ENCODE data around the gene CNTNAP2.

Gene CNTNAP2

GRCh38 chr7:147937428-147937827 is 1820.8 kb downstream of the CNTNAP2 start:
- no peaks in the 10 kb centered on the region for H3K4me1 ChIP-seq (ENCODE audit: control insufficient read depth in 2 of 2, insufficient read depth in 2 of 2, low read length in 2 of 2)
- no peak overlapping the region for H3K9ac ChIP-seq (ENCODE audit: low read depth in 1 of 2, low read length in 2 of 2)
- H3K27ac ChIP-seq (ENCODE audit: low read depth in 2 of 2, low read length in 2 of 2), result no peak overlapping the region

GRCh38 chr7:147941381-147941780 is 1824.8 kb downstream of the CNTNAP2 start:
- Histone ChIP-seq H3K9ac (ENCODE audit: low read depth in 1 of 2, low read length in 2 of 2) (no peak overlapping the region), H3K9me3 (ENCODE audit: control insufficient read depth in 2 of 2, low read length in 2 of 2) (no peaks in the 10 kb centered on the region), H3K27me3 (ENCODE audit: control insufficient read depth in 2 of 2, insufficient read depth in 2 of 2, low read length in 2 of 2) (no peaks in the 10 kb centered on the region), H3K4me1 (ENCODE audit: control insufficient read depth in 2 of 2, insufficient read depth in 2 of 2, low read length in 2 of 2) (no peaks in the 10 kb centered on the region), H3K4me3 (ENCODE audit: low read length in 2 of 2) (no peak overlapping the region), H3K27ac (ENCODE audit: low read depth in 2 of 2, low read length in 2 of 2) (no peak overlapping the region), H3K36me3 (ENCODE audit: control insufficient read depth in 2 of 2, insufficient read depth in 2 of 2, low read length in 2 of 2) (no peaks in the 10 kb centered on the region)

More at GRCh38 chr7:147937428-147937827, 1820.8 kb downstream of the CNTNAP2 start:
- H3K4me3 ChIP-seq (ENCODE audit: low read length in 2 of 2), result no peak overlapping the region
- H3K27me3 ChIP-seq (ENCODE audit: control insufficient read depth in 2 of 2, insufficient read depth in 2 of 2, low read length in 2 of 2), result no peaks in the 10 kb centered on the region
- no peaks in the 10 kb centered on the region for H3K9me3 ChIP-seq (ENCODE audit: control insufficient read depth in 2 of 2, low read length in 2 of 2)
- no peaks in the 10 kb centered on the region for H3K36me3 ChIP-seq (ENCODE audit: control insufficient read depth in 2 of 2, insufficient read depth in 2 of 2, low read length in 2 of 2)

- no peaks in the 10 kb centered on the region for H3K36me3 ChIP-seq (ENCODE audit: control insufficient read depth in 2 of 2, insufficient read depth in 2 of 2, low read length in 2 of 2)
- H3K4me1 ChIP-seq (ENCODE audit: control insufficient read depth in 2 of 2, insufficient read depth in 2 of 2, low read length in 2 of 2), result no peaks in the 10 kb centered on the region
- no peaks in the 10 kb centered on the region for H3K27me3 ChIP-seq (ENCODE audit: control insufficient read depth in 2 of 2, insufficient read depth in 2 of 2, low read length in 2 of 2)
- no peak overlapping the region for H3K4me3 ChIP-seq (ENCODE audit: low read length in 2 of 2)
- no peak overlapping the region for H3K9ac ChIP-seq (ENCODE audit: low read depth in 1 of 2, low read length in 2 of 2)
- H3K27ac ChIP-seq (ENCODE audit: low read depth in 2 of 2, low read length in 2 of 2), result no peak overlapping the region
- H3K9me3 ChIP-seq (ENCODE audit: control insufficient read depth in 2 of 2, low read length in 2 of 2), result no peaks in the 10 kb centered on the region
Measured at GRCh38 chr7:147944321-147944720, 1827.7 kb downstream of the CNTNAP2 start.

DNA sequence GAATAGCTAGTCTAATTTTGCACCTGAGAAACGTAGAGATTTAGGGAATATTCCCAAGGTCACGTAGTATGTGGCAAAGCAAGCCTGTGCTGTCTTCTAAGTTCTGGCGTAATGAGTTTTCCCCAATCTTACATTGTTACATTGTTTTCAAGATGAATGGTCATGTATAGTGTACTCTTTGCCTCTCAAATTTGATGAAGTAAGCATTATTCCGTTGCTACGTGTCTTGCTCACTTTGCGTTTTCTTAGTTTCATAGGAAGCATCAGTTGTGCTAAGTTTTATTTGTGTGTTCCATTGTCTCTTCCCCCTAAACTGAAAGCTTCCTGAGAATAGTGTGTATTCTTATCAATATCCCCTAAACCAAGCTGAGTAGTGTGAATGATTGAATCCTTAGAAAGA is 1836.3 kb downstream of the CNTNAP2 start:
- Histone ChIP-seq H3K27ac (ENCODE audit: low read depth in 2 of 2, low read length in 2 of 2) (no peak overlapping the region), H3K9me3 (ENCODE audit: control insufficient read depth in 2 of 2, low read length in 2 of 2) (no peaks in the 10 kb centered on the region), H3K27me3 (ENCODE audit: control insufficient read depth in 2 of 2, insufficient read depth in 2 of 2, low read length in 2 of 2) (no peaks in the 10 kb centered on the region), H3K4me3 (ENCODE audit: low read length in 2 of 2) (no peak overlapping the region), H3K4me1 (ENCODE audit: control insufficient read depth in 2 of 2, insufficient read depth in 2 of 2, low read length in 2 of 2) (no peaks in the 10 kb centered on the region), H3K9ac (ENCODE audit: low read depth in 1 of 2, low read length in 2 of 2) (no peak overlapping the region), H3K36me3 (ENCODE audit: control insufficient read depth in 2 of 2, insufficient read depth in 2 of 2, low read length in 2 of 2) (no peaks in the 10 kb centered on the region)

DNA sequence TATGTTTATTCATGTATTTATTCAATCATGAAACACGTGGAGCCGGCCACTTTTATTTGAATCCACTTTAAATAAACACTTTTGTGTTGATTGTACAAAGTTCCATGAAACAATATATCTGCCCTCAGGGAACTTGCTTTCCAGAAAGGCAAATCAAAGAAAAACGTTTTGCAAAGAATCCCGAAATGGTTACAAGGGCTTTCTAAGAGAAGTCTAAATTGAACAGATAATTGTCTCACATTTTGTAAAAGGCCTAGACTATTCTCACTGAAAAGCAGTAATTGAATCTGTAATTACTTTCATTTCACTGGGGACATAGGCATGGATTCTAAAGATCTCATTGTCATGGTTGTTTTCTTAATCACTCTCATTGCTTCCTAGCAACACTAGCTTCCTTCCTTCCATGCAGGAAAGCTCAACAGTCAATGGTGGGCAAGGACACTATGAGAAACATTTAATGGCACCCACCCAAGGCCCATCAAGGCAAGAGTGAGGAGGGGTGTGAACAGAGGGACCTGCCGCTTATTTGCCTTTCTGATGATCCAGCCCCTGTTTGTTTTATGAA is 1851.5 kb downstream of the CNTNAP2 start:
- H3K27ac ChIP-seq (ENCODE audit: low read depth in 2 of 2, low read length in 2 of 2), result no peak overlapping the region
- H3K4me3 ChIP-seq (ENCODE audit: low read length in 2 of 2), result no peak overlapping the region
- no peaks in the 10 kb centered on the region for H3K36me3 ChIP-seq (ENCODE audit: control insufficient read depth in 2 of 2, insufficient read depth in 2 of 2, low read length in 2 of 2)
- no peaks in the 10 kb centered on the region for H3K9me3 ChIP-seq (ENCODE audit: control insufficient read depth in 2 of 2, low read length in 2 of 2)
- H3K9ac ChIP-seq (ENCODE audit: low read depth in 1 of 2, low read length in 2 of 2), result no peak overlapping the region
- no peaks in the 10 kb centered on the region for H3K4me1 ChIP-seq (ENCODE audit: control insufficient read depth in 2 of 2, insufficient read depth in 2 of 2, low read length in 2 of 2)
- H3K27me3 ChIP-seq (ENCODE audit: control insufficient read depth in 2 of 2, insufficient read depth in 2 of 2, low read length in 2 of 2), result no peaks in the 10 kb centered on the region

DNA sequence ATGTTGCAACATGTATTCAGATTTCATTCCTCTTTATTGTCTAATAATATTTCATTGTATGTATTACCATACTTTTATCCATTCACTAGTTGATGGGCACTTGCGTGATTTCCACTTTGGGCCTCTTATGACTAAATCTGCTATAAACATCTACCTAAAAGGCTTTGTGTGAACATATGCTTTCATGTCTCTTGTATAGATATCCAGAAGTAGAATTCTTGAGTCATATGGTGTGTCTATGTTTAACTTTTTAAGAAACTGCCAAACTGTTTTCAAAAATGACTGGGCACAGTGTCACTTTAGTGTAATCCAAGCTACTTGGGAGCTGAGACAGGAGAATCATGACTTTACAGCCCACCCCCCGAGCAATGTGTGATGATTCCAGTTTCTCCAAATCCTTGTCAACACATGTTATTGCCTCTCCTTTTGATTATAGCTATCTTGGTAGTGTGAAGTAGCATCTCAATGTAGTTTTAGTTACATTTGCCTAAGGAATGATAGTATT is 1855.1 kb downstream of the CNTNAP2 start:
- H3K4me3 ChIP-seq (ENCODE audit: low read length in 2 of 2), result no peak overlapping the region
- no peaks in the 10 kb centered on the region for H3K4me1 ChIP-seq (ENCODE audit: control insufficient read depth in 2 of 2, insufficient read depth in 2 of 2, low read length in 2 of 2)
- H3K36me3 ChIP-seq (ENCODE audit: control insufficient read depth in 2 of 2, insufficient read depth in 2 of 2, low read length in 2 of 2), result no peaks in the 10 kb centered on the region
- H3K9me3 ChIP-seq (ENCODE audit: control insufficient read depth in 2 of 2, low read length in 2 of 2), result no peaks in the 10 kb centered on the region
- H3K9ac ChIP-seq (ENCODE audit: low read depth in 1 of 2, low read length in 2 of 2), result no peak overlapping the region
- H3K27ac ChIP-seq (ENCODE audit: low read depth in 2 of 2, low read length in 2 of 2), result no peak overlapping the region
- H3K27me3 ChIP-seq (ENCODE audit: control insufficient read depth in 2 of 2, insufficient read depth in 2 of 2, low read length in 2 of 2), result no peaks in the 10 kb centered on the region

- Histone ChIP-seq H3K9me3 (ENCODE audit: control insufficient read depth in 2 of 2, low read length in 2 of 2) (no peaks in the 10 kb centered on the region), H3K36me3 (ENCODE audit: control insufficient read depth in 2 of 2, insufficient read depth in 2 of 2, low read length in 2 of 2) (no peaks in the 10 kb centered on the region), H3K4me1 (ENCODE audit: control insufficient read depth in 2 of 2, insufficient read depth in 2 of 2, low read length in 2 of 2) (no peaks in the 10 kb centered on the region), H3K4me3 (ENCODE audit: low read length in 2 of 2) (no peak overlapping the region), H3K27me3 (ENCODE audit: control insufficient read depth in 2 of 2, insufficient read depth in 2 of 2, low read length in 2 of 2) (no peaks in the 10 kb centered on the region), H3K9ac (ENCODE audit: low read depth in 1 of 2, low read length in 2 of 2) (no peak overlapping the region), H3K27ac (ENCODE audit: low read depth in 2 of 2, low read length in 2 of 2) (no peak overlapping the region)
Measured at GRCh38 chr7:147978201-147978600, 1861.6 kb downstream of the CNTNAP2 start.

DNA sequence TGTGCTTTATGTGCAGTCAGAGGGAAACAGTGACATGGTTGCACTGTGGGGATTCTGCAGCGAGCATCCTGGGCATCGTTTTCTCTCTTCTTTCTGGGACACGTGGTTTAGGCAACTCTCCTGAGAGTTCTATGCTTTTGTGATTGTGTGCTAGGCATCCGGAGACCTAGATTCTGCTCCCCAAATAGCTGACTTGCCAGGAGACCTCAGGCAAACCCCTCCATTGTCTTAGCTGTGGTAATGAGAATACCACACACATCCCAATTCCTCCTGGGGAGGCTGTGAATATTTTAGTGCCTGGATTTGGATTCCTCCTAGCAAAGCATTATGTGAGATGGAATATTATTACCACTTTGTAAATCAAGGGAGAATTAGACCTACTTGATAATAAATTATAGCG is 1862.0 kb downstream of the CNTNAP2 start:
- Histone ChIP-seq H3K27ac (ENCODE audit: low read depth in 2 of 2, low read length in 2 of 2) (no peak overlapping the region), H3K4me1 (ENCODE audit: control insufficient read depth in 2 of 2, insufficient read depth in 2 of 2, low read length in 2 of 2) (no peaks in the 10 kb centered on the region), H3K36me3 (ENCODE audit: control insufficient read depth in 2 of 2, insufficient read depth in 2 of 2, low read length in 2 of 2) (no peaks in the 10 kb centered on the region), H3K9me3 (ENCODE audit: control insufficient read depth in 2 of 2, low read length in 2 of 2) (no peaks in the 10 kb centered on the region), H3K4me3 (ENCODE audit: low read length in 2 of 2) (no peak overlapping the region), H3K9ac (ENCODE audit: low read depth in 1 of 2, low read length in 2 of 2) (no peak overlapping the region), H3K27me3 (ENCODE audit: control insufficient read depth in 2 of 2, insufficient read depth in 2 of 2, low read length in 2 of 2) (no peaks in the 10 kb centered on the region)

- Histone ChIP-seq H3K27me3 (ENCODE audit: control insufficient read depth in 2 of 2, insufficient read depth in 2 of 2, low read length in 2 of 2) (no peaks in the 10 kb centered on the region), H3K9ac (ENCODE audit: low read depth in 1 of 2, low read length in 2 of 2) (no peak overlapping the region), H3K4me1 (ENCODE audit: control insufficient read depth in 2 of 2, insufficient read depth in 2 of 2, low read length in 2 of 2) (no peaks in the 10 kb centered on the region), H3K4me3 (ENCODE audit: low read length in 2 of 2) (no peak overlapping the region), H3K9me3 (ENCODE audit: control insufficient read depth in 2 of 2, low read length in 2 of 2) (no peaks in the 10 kb centered on the region), H3K36me3 (ENCODE audit: control insufficient read depth in 2 of 2, insufficient read depth in 2 of 2, low read length in 2 of 2) (no peaks in the 10 kb centered on the region), H3K27ac (ENCODE audit: low read depth in 2 of 2, low read length in 2 of 2) (no peak overlapping the region)
Measured at GRCh38 chr7:147980826-147981813, 1864.5 kb downstream of the CNTNAP2 start.

DNA sequence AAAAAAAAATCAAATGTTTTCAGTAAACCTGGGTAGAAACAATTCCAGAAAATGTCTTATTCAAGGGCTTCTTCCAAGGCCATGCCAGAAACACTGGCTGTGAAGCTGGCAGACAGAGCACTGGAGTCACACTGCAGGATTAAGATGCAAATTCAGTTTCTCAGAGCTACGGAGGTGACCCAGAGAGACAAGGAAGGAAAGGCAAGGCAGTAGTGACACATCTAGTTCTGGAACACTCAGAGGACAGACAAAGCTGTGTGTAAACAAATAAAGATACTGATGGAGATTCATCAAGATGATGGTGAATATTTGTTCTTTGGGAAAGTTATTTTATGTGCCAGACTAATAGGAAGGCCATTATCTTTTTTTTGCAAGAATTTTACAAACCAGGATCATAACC is 1865.7 kb downstream of the CNTNAP2 start:
- H3K4me3 ChIP-seq (ENCODE audit: low read length in 2 of 2), result no peak overlapping the region
- no peaks in the 10 kb centered on the region for H3K27me3 ChIP-seq (ENCODE audit: control insufficient read depth in 2 of 2, insufficient read depth in 2 of 2, low read length in 2 of 2)
- no peaks in the 10 kb centered on the region for H3K36me3 ChIP-seq (ENCODE audit: control insufficient read depth in 2 of 2, insufficient read depth in 2 of 2, low read length in 2 of 2)
- no peaks in the 10 kb centered on the region for H3K4me1 ChIP-seq (ENCODE audit: control insufficient read depth in 2 of 2, insufficient read depth in 2 of 2, low read length in 2 of 2)
- H3K9ac ChIP-seq (ENCODE audit: low read depth in 1 of 2, low read length in 2 of 2), result no peak overlapping the region
- no peaks in the 10 kb centered on the region for H3K9me3 ChIP-seq (ENCODE audit: control insufficient read depth in 2 of 2, low read length in 2 of 2)
- H3K27ac ChIP-seq (ENCODE audit: low read depth in 2 of 2, low read length in 2 of 2), result no peak overlapping the region
